Stimulated activated CD4-positive, alpha-beta T cell treated with anti-CD3 and anti-CD28 coated beads, TNF-alpha, amount 100 ng/mL, for 4 hours (primary cell): Measurements from ENCODE around the gene RAD17.
"Not testable (repeated sequence)": the region's sequence is repeated elsewhere in the genome, so short reads cannot be mapped to it uniquely, and the experiment has no call there.

Experiments used
- DNase-seq, 3 experiments: peaks; one replicate each; pipeline ENCODE4 v3.0.0-alpha.2; 2020; ENCODE audit warnings: low read depth in 3 of 3

Gene RAD17, protein sequence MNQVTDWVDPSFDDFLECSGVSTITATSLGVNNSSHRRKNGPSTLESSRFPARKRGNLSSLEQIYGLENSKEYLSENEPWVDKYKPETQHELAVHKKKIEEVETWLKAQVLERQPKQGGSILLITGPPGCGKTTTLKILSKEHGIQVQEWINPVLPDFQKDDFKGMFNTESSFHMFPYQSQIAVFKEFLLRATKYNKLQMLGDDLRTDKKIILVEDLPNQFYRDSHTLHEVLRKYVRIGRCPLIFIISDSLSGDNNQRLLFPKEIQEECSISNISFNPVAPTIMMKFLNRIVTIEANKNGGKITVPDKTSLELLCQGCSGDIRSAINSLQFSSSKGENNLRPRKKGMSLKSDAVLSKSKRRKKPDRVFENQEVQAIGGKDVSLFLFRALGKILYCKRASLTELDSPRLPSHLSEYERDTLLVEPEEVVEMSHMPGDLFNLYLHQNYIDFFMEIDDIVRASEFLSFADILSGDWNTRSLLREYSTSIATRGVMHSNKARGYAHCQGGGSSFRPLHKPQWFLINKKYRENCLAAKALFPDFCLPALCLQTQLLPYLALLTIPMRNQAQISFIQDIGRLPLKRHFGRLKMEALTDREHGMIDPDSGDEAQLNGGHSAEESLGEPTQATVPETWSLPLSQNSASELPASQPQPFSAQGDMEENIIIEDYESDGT

DNA sequence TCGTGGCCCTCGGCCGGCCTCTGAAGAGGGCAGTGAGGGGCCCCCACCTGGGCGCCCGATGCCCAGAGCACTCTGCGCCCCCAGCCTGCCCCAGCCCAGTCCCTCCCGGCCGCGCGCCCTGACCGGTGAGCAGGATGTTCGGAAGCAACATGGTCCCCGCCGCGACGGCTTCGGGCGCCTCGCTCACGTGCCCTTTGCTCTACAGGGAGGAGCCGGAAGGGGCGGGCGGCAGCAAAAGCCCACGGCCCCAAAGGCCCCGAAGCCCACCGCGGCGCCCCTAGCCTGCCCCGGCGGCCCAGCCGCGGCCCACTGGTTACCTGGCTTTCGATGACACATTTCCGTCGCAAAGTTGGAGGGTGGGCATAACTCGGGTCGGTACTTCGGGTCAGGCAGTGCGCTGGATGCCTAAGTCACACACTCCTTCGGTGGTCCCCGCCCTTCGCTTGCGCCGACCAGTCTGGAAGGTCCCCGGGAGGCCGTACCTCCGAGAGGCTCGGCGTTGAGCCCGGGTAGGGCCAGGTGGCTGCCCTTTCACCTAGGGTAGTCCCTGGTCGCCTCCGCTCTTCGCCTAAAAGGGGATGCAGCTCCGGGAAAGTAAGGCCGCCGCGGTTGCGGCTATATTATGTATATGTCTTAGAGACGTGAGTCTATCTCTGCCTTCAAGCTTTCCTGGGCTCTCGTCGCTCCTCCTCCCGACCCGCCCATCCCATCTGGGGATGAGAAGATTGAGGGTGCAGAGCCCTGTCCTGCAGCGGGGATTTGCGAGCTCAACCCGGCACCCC is at the start of gene RAD17, which contains the start of the genes AK6 and TAF9:
Gene RAD17 (plus strand): TSS at position 479 of the 782 bp plus-strand sequence. CDS start 2,391 bp downstream, outside the sequence.
Gene AK6 (minus strand): TSS at position 181 of the 782 bp plus-strand sequence. CDS start 30 bp downstream, at position 151.
Gene TAF9 (minus strand): TSS at position 181 of the 782 bp plus-strand sequence. CDS start 3,783 bp downstream, outside the sequence.
- peak; percentile 80 to 89 (median 81) for DNase-seq

DNA sequence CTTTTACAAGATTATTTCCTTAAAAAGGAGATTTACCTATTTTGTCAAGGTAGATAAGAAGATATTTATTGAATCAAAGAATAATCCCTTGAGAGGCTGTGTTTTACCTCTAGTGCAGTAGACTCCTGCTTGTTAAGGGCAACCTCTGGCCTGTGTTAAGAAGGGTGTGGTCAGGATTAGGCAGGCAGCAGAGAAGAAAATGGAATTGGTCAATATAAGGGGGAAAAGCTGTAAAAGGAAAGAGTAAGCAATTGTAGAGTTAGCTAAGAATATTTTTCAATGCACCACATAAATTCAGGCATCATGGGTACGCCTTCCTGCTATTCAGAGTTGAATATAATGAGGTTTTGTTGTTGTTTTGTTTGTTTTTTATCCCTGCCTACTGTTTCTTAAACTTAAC is 43.3 kb upstream of the RAD17 start:
- DNase-seq: no peak

DNA sequence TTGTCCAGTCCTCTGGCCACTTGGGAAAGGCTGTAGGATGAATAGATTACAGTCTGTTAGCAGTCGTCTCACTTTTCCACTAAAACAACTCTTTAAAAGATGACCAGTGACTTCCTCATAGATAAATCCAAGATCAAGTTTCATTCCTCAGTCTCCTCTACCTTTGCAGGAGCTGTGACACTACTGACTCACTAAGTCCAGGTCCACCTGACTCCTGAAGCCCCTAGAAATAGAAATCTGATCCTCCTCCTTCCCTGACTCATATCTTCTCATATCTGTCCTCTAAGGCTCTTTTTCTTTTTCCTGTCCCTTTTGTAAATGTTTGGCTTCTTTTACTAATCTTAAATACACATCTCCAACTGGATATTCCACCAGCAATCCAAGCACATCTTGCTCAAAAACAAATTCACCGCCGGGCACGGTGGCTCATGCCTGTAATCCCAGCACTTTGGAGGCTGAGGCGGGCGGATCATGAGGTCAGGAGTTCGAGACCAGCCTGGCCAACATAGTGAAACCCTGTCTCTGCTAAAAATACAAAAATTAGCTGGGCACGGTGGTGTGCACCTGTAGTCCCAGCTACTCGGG is 39.6 kb upstream of the RAD17 start:
- no peak for DNase-seq

DNA sequence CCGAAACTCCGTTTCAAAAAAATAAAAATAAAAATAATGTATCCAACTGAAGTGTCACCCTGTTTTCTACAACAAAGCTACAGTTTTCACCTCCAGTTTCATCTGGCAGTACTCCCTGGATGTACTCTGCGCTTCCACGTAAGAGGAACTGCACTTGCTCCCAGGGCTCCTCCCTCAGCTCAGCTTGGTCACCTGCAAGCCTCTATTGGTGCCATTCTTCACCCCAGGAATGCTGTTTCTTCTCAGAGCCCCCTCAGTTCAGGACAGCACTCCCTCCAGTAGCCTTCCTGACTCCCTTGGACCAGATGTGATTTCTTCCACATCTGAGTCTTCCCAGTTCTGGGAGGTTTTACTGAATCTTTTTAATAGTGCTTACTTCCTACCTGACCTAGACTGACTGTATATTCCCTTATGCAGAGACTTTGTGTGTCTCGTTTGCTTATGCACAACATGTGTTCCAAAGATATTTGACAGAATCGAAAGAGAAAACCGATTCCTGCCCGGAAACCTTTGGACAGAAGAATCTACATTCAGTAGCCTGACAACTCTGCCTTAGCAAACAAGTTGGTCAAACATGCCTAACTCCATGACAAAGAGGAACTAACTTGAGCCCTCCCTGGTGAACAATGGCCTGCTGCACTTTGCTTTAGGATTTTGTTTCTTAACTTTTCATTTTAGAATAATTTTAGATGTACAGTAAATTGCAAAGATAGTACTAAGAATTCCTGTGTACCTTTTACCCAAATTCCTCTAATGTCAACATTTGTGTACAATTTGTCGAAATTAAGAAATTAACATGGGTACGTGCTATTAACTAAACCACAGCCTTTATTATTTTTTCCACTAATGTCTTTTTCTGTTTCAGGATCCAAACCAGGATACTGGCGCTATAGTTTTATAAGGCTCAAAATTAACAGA is 37.8 kb upstream of the RAD17 start:
- no peak for DNase-seq

DNA sequence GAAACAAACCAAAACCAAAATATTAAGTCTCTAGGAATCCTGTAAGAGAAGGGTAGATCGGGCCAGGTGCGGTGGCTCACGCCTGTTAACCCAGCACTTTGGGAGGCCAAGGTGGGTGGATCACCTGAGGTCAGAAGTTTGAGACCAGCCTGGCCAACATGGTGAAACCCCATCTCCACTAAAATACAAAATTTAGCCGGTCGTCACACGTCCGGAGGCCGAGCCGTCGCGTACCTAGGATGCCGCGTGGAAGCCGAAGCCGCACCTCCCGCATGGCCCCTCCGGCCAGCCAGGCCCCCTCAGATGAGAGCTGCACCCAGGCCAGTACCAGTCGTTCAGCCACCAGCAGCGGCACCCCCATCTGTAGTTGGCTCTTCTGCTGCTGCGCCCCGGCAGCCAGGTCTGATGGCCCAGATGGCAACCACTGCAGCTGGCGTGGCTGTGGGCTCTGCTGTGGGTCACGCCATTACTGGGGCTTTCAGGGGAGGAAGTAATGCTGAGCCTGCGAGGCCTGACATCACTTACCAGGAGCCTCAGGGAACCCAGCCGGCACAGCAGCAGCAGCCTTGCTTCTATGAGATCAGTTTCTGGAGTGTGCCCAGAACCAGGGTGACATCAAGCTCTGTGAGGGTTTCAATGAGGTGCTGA is 35.8 kb upstream of the RAD17 start:
- DNase-seq: not testable (repeated sequence)

DNA sequence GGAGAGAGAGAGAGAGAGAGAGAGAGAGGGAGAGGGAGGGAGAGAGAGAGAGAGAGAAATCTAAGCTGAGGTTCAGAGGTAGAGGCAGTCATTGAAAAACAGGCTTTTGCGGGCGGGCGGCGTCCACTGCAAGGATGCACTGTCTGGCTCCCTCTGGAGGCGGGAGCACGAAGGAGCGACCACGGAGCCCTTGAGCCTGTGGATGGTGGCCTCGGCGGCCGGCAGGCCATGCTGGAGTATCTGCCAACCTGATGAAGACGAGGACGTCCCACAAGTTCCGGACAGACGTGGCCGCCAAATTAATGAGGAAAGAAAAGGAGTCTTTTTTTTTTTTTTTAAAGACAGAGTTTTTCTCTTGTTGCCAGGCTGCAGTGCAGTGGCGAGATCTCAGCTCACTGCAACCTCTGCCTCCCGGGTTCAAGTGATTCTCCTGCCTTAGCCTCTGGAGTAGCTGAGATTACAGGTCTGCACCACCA is 34.8 kb upstream of the RAD17 start:
- peak; percentile 42 to 55 (median 45) for DNase-seq

DNA sequence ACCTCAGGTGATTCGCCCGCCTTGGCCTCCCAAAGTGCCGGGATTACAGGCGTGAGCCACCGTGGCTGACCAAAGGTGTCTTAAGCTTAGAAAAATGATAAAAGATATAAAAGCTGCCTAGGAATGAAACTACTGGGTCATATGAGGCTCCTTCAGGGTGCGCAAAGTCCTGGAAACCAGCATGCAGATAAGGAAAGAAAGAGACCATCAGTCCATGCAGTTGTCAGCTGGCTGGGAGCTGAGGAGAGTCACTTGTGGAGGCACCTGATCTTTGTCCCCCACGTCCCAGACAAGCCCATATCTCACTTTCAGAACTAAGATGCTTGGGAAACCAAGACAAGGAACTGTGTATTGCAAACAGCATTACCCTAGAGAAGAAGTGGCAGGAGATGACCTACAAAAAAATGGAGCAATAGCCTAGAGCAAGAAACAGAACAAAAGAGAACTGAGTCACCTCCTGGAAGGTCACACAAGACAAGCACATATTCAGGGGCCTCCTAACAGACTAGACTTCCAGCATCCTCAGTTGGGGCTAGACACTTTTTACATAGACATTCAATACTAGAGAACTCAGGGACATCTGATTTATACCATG is 34.2 kb upstream of the RAD17 start:
- DNase-seq: no peak

DNA sequence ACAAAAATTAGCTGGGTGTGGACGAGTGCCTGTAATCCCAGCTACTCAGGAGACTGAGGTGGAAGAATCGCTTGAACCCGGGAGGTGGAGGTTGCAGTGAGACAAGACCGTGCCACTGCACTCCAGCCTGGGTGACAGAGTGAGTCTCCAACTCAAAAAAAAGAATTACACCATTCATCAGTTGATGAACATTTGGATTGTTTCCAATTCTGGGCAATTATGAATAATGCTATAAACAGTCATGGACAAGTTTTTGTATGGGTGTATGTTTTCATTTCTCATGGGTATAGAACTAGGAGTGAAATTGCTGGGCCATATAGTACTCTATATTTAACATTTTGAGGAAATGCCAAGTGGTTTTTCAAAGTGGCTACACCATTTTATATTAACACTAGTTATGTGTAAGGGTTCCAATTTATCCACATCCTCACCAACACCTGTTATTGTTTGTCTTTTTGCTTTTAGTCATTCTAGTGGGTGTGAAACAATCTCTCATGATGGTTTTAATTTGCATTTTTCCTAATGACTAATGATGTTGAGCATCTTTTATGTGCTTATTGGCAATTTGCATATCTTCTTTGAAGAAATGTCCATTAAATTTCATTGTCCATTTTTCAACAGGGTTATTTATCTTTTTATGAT is 28.0 kb upstream of the RAD17 start:
- DNase-seq: no peak

DNA sequence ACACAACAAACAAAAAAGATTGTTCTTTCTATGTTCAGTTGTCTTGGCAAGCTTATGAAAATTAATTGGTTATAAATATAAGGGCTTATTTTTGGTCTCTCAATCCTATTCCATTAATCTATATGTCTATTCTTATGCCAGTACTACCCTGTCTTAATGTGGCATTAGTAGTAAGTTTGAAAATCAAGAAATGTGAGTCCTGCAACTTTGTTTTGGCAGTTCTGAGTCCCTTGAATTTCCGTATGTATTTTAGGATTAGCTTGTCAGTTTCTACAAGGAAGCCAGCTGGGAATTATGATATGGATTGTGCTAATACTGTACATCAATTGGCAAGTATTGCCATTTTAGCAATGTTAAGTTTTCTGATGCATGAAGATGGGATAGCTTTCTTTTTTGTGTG is 26.5 kb upstream of the RAD17 start:
- DNase-seq: no peak

DNA sequence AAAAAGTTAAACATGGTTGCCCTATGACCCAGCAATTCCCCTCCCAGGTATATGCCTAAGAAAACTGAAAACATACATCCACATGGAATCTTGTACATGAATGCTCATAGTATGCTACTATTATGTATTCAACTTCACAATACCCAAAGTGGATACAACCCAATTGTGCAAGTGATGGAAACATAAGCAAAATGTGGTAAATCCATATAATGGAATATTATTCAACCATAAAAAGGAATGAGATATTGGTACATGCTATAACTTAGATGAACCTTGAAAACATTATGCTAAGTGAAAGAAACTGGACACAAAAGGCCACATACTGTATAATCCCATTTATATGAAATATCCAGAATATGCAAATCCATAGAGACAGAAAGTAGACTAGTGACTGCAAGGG is 19.0 kb upstream of the RAD17 start:
- DNase-seq: no peak

DNA sequence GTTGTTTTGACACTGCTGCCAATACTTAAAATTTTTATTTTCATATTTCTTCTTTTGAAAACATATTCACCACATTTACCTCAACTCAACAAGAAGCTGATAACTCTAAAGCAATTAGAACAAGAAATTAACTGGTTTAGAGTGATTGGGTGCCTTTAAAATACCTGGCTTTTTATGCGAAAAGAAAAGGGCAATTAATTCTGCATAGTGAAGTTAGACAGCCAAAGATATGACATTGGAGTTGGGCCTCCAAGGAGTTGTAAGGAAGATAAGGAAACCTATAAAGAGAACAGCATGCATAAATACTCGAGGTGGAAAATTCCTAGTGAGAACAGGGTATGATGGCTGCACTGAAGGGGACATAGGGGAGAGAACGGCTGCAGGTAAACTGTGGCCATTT is 9.9 kb upstream of the RAD17 start:
- no peak for DNase-seq

DNA sequence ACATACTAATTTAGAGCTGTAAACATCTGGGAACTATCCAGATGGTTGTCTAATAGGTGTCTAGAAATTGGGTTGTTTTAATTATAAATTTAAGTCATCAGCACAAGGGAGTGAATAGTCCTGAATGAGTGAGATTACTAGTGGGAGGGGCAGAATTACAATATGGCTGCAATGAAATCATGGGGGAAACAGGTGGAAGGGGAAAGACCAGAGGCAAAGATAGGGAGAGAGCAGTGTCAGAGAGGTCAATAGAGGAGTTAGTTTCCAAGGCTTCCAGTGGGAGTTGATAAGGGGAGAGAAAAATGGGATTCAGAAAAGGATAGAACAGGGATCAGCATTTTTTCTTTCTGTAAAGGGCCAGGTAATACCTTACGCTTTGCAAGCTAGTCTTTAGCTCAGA is 9.2 kb upstream of the RAD17 start:
- DNase-seq: no peak

DNA sequence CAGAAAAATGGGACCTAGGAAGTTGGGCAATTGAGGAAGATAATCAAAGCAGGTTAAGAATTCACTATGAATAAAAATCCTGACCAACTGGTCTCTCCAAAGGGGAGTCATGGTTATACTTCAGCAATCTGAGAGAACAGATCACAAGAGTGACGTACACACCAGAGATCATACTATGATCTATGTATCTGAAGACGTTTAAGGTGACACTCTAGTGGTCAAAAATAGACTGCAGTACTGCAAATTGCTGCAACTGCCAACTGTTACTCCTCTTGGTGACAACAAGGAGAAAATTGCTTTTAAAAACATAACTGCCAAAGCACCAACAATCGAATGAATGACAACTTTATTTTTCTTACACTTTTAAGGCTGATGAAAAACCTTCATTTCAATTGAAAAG is 5.2 kb upstream of the RAD17 start:
- no peak for DNase-seq

DNA sequence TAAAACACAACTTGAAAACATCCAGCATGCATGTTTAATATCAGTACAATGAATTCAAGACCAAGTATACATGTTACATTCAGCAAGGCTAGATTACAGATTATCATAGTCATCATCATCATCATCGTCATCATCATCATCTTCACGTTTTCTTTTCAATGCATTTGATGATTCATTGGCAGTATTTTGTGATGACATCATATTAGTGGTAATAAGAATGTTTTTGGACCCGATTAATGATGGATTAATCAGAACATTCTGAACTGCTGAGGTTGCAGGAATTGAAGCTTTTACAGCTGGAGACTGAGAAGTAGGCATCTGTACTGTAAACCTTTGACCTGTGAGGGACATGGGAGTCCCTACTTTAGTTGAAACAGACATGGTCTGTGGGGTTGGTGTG is 4.8 kb upstream of the RAD17 start:
- no peak for DNase-seq

DNA sequence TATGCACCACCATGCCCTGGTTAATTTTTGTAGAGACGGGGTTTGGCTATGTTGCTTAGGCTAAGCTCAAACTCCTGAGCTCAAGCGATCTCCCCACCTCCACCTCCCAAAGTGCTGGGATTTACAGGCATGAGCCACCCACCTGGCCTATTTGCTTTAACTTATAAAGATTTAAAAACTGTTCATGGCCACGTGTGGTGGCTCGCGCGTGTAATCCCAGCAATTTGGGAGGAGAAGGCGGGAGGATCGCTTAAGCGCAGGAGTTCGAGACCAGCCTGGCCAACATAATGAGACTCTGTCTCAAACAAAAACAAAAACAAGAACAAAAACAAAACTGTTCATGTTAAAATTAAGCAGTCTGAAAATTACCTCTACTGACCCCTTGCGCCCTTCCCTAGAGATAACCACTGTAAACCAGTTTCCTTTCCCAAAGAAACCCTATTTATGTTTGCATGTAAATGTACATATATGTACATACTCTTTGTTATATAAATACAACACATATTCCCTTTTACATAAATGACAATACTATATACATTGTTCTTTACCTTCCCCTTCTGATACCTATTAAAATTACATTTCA is 1.8 kb upstream of the RAD17 start:
- DNase-seq: no peak

DNA sequence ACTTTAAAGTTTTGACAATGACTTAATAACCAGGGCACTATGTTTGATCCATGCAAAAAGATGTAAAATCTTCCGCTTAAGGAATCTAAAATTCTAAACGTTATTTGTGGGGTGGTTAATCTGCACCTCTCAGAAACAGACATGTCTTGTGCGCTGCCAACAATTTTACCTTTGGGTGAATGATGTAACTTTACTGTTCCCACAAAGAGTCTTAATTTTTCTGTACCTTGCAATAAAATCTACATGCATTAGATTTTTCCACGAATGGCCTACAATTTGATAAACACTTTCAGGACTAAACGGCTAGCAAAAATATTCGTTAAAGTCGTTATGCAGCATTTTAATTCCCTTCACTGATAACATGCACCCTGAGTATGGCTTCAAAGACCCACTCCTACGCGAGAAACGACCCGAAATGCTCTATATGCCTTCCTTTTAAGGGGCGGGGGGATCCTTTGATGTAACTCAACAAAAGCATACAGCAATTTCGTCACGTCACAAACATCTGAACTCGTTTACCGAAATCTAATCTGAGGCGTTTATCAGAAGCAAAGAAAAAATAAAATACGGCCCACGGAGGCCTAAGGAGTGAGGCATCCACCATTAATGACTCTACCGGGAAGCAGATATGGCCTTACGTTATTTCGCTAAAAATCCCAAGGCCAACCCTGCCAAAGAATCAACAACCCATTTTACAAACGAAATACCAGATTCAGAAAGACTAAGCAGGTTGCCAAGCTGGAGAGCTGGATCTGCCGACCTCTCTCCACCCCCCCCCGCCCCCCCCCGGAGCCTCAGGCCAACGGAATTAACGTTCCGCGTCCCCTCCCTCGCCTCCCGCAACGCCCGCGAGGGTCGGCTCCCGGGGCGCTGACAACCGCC is 919 bp upstream of the RAD17 start:
- peak in 2 of 3 experiments; percentile 2 to 13 for DNase-seq

DNA sequence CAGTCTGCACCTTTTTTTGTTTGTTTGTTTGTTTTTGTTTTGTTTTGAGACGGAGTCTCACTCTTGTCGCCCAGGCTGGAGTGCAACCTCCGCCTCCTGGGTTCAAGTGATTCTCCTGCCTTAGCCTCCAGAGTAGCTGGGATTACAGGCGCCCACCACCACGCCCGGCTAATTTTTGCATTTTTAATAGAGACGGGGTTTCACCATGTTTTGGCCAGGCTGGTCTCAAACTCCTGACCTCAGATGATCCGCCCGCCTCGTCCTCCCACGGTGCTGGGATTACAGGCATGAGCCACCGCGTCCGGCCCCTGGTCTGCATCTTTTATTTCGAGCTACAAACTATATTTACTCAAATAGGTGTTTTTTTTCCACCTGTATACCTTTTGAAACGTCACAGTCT is 717 bp downstream of the RAD17 start:
- DNase-seq: not testable (repeated sequence)

DNA sequence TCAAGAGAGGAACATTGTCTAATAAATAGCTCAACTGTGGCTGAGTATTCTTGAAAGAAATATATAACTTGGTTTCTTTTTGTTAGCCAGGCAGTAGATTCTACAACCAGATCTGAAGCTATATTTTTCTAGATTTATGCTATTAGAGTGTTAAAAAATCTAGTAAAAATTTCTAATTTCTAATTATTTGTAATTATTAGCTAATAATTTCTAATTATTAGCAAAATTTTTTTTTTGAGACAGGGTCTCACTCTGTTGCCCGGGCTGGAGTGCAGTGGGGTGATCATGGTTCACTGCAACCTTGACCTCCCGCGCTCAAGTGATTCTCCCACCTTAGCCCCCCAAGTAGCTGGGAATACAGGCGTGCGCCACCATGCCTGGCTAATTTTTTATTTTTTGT is 2.8 kb downstream of the RAD17 start:
- no peak for DNase-seq
